DMS114 treated with DMSO at 0.1 percent for 48 hours (cell line): ENCODE results near the gene TIMM13.

ENCODE experiments used
- DNase-seq: peaks from one replicate; lab custom pipeline; 2025; ENCODE audit not compliant: unreplicated experiment; lab: John Stamatoyannopoulos, UW

Gene TIMM13

GRCh38 chr19:2387367-2388288 is 39.8 kb downstream of the TIMM13 start:
- DNase-seq: no peak

- DNase-seq: no peak
Measured at GRCh38 chr19:2385053-2385721, 42.2 kb downstream of the TIMM13 start.

- DNase-seq: no peak
Measured at GRCh38 chr19:2382530-2383222, 44.7 kb downstream of the TIMM13 start.

- DNase-seq: no peak
Measured at GRCh38 chr19:2381148-2381820, 46.1 kb downstream of the TIMM13 start.

GRCh38 chr19:2380567-2380966 is 46.8 kb downstream of the TIMM13 start:
- DNase-seq: no peak

GRCh38 chr19:2376784-2377519 is 50.4 kb downstream of the TIMM13 start:
- DNase-seq: no peak
